G401 (cell line): ENCODE results near the gene TMEM255B. TPM values are rescaled to one million over a fixed set of nuclear protein-coding genes. Genes with fewer than 3 reads are reported as not detected.
"Not testable (repeated sequence)": the region's sequence is repeated elsewhere in the genome, so short reads cannot be mapped to it uniquely, and the experiment has no call there.

Experiments used
- DNase-seq: peaks from one replicate; pipeline ENCODE4 v3.0.0-alpha.2; 2015; ENCODE audit warnings: low spot score
- in situ Hi-C: cut with HindIII; loops from 2 replicates; pipeline ENCODE4 v1.10.0; 2016; ENCODE audit warnings: low sequenced_read_pairs, mixed read lengths
- total RNA-seq: library from RNA; depleted of rRNA; stranded (reverse); fragments of >200 nt; shearing (Covaris generic); gene quantifications from 2 replicates; pipeline ENCODE4 v1.2.3, GENCODE V29; 2014

The TMEM255B gene
- total RNA-seq, 1 experiment from 2014 or later = not detected

- in situ Hi-C loops = no loop called here
- no peak for DNase-seq
Observed at GRCh38 chr13:113777311-113778260, 18.6 kb downstream of the TMEM255B start.

GRCh38 chr13:113781571-113781970 lies 22.5 kb downstream of the TMEM255B start:
- no peak for DNase-seq
- in situ Hi-C loops = no loop called here

- no peak for DNase-seq
- in situ Hi-C loops = no loop called here
Observed at GRCh38 chr13:113782472-113782871, 23.4 kb downstream of the TMEM255B start.

GRCh38 chr13:113783200-113783881 lies 24.3 kb downstream of the TMEM255B start:
- in situ Hi-C loops = no loop called here
- no peak for DNase-seq

- in situ Hi-C loops = no loop called here
- DNase-seq = no peak
Observed at GRCh38 chr13:113783966-113784644, 25.1 kb downstream of the TMEM255B start.

- no peak for DNase-seq
- in situ Hi-C loops = no loop called here
Observed at GRCh38 chr13:113784645-113785024, 25.6 kb downstream of the TMEM255B start.

- no peak for DNase-seq
- in situ Hi-C loops = no loop called here
Observed at GRCh38 chr13:113785051-113786010, 26.3 kb downstream of the TMEM255B start.

- no peak for DNase-seq
- in situ Hi-C loops = no loop called here
Observed at GRCh38 chr13:113786262-113786841, 27.3 kb downstream of the TMEM255B start.

- in situ Hi-C loops = no loop called here
- no peak for DNase-seq
Observed at GRCh38 chr13:113787694-113788093, 28.7 kb downstream of the TMEM255B start.

- in situ Hi-C loops = no loop called here
- DNase-seq = no peak
Observed at GRCh38 chr13:113788413-113789135, 29.5 kb downstream of the TMEM255B start.

GRCh38 chr13:113789167-113789566 lies 30.1 kb downstream of the TMEM255B start:
- in situ Hi-C loops = no loop called here
- DNase-seq = no peak

GRCh38 chr13:113789931-113790330 lies 30.9 kb downstream of the TMEM255B start:
- in situ Hi-C loops = not testable (repeated sequence)

GRCh38 chr13:113791226-113791625 lies 32.2 kb downstream of the TMEM255B start:
- in situ Hi-C loops = no loop called here

More at GRCh38 chr13:113789931-113790330, 30.9 kb downstream of the TMEM255B start:
- not testable (repeated sequence) for DNase-seq

GRCh38 chr13:113791761-113792160 lies 32.7 kb downstream of the TMEM255B start:
- no peak for DNase-seq
- in situ Hi-C loops = no loop called here

More at GRCh38 chr13:113791226-113791625, 32.2 kb downstream of the TMEM255B start:
- DNase-seq = no peak

- in situ Hi-C loops = no loop called here
- no peak for DNase-seq
Observed at GRCh38 chr13:113792236-113792770, 33.3 kb downstream of the TMEM255B start.

- DNase-seq = no peak
- in situ Hi-C loops = no loop called here
Observed at GRCh38 chr13:113792886-113793717, 34.1 kb downstream of the TMEM255B start.

GRCh38 chr13:113793718-113794085 lies 34.7 kb downstream of the TMEM255B start:
- no peak for DNase-seq
- in situ Hi-C loops = no loop called here
